Keratinocyte (primary cell): Measurements from ENCODE around the gene DDX28. TPM values are rescaled to one million over a fixed set of nuclear protein-coding genes. Genes with fewer than 3 reads are reported as not detected.

Source experiments
- DNase-seq: peaks from one replicate; pipeline ENCODE4 v3.0.0-alpha.2; 2011; ENCODE audit warnings: low read depth, missing footprints, low spot score
- FAIRE-seq: peaks from 2 replicates; lab custom pipeline; 2011; peaks lifted over from hg19 to GRCh38; lab: Jason Lieb, UNC
- H2AFZ ChIP-seq: 2 replicates; pipeline ENCODE4 v1.6.0; 2012; ENCODE audit warnings: low read length, control low read depth, inconsistent platforms; ENCODE audit not compliant: control insufficient read depth
- H3K27ac ChIP-seq: 2 replicates; pipeline ENCODE4 v1.5.1; 2011; ENCODE audit warnings: low read length; ENCODE audit not compliant: control insufficient read depth, insufficient read depth
- H3K27me3 ChIP-seq: 3 replicates; pipeline ENCODE4 v1.6.0; 2011; ENCODE audit warnings: low read length; ENCODE audit not compliant: control insufficient read depth, insufficient read depth; ENCODE audit errors: extremely low read depth
- H3K36me3 ChIP-seq, 2 experiments: 2 replicates in 1 of 2; 3 replicates in 1 of 2; pipeline ENCODE4 v1.5.1; 2011; ENCODE audit warnings: low read length in 2 of 2, mild to moderate bottlenecking in 1 of 2; ENCODE audit not compliant: control insufficient read depth in 2 of 2, insufficient read depth in 2 of 2; ENCODE audit errors: extremely low read depth in 1 of 2
- H3K4me1 ChIP-seq: 3 replicates; pipeline ENCODE4 v1.5.1; 2011; ENCODE audit warnings: low read length; ENCODE audit not compliant: control insufficient read depth, insufficient read depth; ENCODE audit errors: extremely low read depth
- H3K4me2 ChIP-seq: 3 replicates; pipeline ENCODE4 v1.6.0; 2011; ENCODE audit warnings: low read depth, low read length; ENCODE audit not compliant: control insufficient read depth, insufficient read depth; ENCODE audit errors: extremely low read depth
- H3K4me3 ChIP-seq, 3 experiments: fragments of 200-600 bp in 1 of 3; sonication (generic) in 1 of 3; 2 replicates in 2 of 3; 3 replicates in 1 of 3; pipeline ENCODE4 v1.5.1; 2011 to 2016; ENCODE audit warnings: low read length in 3 of 3, mild to moderate bottlenecking in 3 of 3, control low read depth in 2 of 3, inconsistent platforms in 1 of 3, low read depth in 1 of 3, mixed read lengths in 1 of 3, mixed run types in 1 of 3, moderate library complexity in 1 of 3; ENCODE audit not compliant: control insufficient read depth in 2 of 3, insufficient read depth in 2 of 3; ENCODE audit errors: extremely low read depth in 1 of 3
- H3K79me2 ChIP-seq: 2 replicates; pipeline ENCODE4 v1.6.0; 2012; ENCODE audit warnings: low read length; ENCODE audit not compliant: control insufficient read depth, insufficient read depth
- H3K9ac ChIP-seq: 3 replicates; pipeline ENCODE4 v1.6.0; 2011; ENCODE audit warnings: low read length; ENCODE audit not compliant: control insufficient read depth, insufficient read depth; ENCODE audit errors: extremely low read depth
- H3K9me1 ChIP-seq: 3 replicates; pipeline ENCODE4 v1.6.0; 2011; ENCODE audit warnings: low read length; ENCODE audit not compliant: control insufficient read depth, insufficient read depth; ENCODE audit errors: extremely low read depth
- H3K9me3 ChIP-seq: 2 replicates; pipeline ENCODE4 v1.5.1; 2012; ENCODE audit warnings: low read depth, low read length; ENCODE audit not compliant: control insufficient read depth
- H4K20me1 ChIP-seq: 3 replicates; pipeline ENCODE4 v1.6.0; 2011; ENCODE audit warnings: low read length; ENCODE audit not compliant: control insufficient read depth, insufficient read depth; ENCODE audit errors: extremely low read depth
- EZH2 ChIP-seq: IDR thresholded peaks from one replicate; pipeline ENCODE4 v1.6.1; 2012; ENCODE audit warnings: inconsistent platforms, mild to moderate bottlenecking, low read length, moderate library complexity
- dilution Hi-C: fragments of 300-500 bp; cut with MboI; formaldehyde crosslinking; loops from one replicate; pipeline ENCODE4 v1.7.0; 2020; ENCODE audit warnings: low sequenced_read_pairs; ENCODE audit not compliant: extremely low pct_ligation_motif_present
- polyA plus RNA-seq, 5 experiments: library from polyadenylated mRNA; depleted of rRNA in 3 of 5; stranded (reverse) in 3 of 5; stranded (forward) in 1 of 5; unstranded in 1 of 5; fragments of >200 nt; gene quantifications; 1 replicate in 1 of 5; 2 replicates in 3 of 5; 3 replicates in 1 of 5; pipeline versions ENCODE4 v1.2.1 to v1.2.3, GENCODE V29; 2011 to 2012; ENCODE audit warnings: missing spikeins in 2 of 5, low read depth in 1 of 5, low replicate concordance in 1 of 5
- TF ChIP-seq, protein P1 (sequence below), 3 experiments: IDR thresholded peaks in 1 of 3; conservative IDR thresholded peaks in 1 of 3; optimal IDR thresholded peaks in 1 of 3; 2 replicates in 2 of 3; 3 replicates in 1 of 3; pipeline versions ENCODE3 to v1.5.1; 2011; ENCODE audit warnings: low read length in 3 of 3, mild to moderate bottlenecking in 3 of 3, moderate library complexity in 2 of 3, control low read depth in 1 of 3, inconsistent platforms in 1 of 3; ENCODE audit not compliant: insufficient read depth in 2 of 3; ENCODE audit errors: extremely low read depth in 1 of 3

DDX28 gene
- polyA plus RNA-seq, 1 donor (not counting 4 experiments of a cell fraction or from before 2014, with no cell fraction given) = 12.8 TPM

DNA sequence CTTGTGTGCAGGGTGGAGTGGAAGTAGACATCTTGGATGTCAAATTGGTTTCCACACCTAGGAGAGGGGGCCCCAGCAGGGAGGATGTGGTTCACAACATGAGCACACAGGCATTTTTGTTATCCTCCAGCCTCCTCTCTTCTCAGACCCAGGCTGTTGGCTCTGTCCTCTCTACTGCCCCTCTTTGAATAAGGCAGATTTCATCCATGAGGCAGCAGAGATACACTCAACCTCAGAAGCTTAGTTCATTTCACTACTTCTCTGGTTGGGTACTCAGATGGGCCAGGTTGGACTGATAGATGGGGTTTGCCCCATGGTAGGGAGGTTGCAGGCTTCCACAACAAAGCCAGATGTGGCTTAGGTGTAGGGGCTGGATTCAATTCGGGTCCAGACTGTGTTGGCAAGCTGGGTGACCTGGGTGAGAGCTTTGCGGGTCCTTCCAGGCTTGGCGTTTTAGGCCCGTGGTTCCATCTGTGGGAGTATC, 39.9 kb upstream of the DDX28 start:
- no peak for FAIRE-seq
- no peaks in the 10 kb centered on the region for H3K9me1 ChIP-seq
- no peaks in the 10 kb centered on the region for H3K79me2 ChIP-seq
- H3K27ac ChIP-seq = no peak overlapping the region
- no peak overlapping the region for H3K4me2 ChIP-seq
- peaks cover 3% of the 10 kb centered on the region for H4K20me1 ChIP-seq
- dilution Hi-C loops = no loop called here
- H3K27me3 ChIP-seq = no peaks in the 10 kb centered on the region
- no peak overlapping the region for H2AFZ ChIP-seq
- no peak overlapping the region for H3K9ac ChIP-seq
- DNase-seq = no peak
- H3K4me3 ChIP-seq = no peak overlapping the region
- H3K4me1 ChIP-seq = peaks cover 13% of the 10 kb centered on the region
- H3K36me3 ChIP-seq = peaks cover 22 to 25% of the 10 kb centered on the region in 2 experiments
- TF ChIP-seq, protein P1, sequence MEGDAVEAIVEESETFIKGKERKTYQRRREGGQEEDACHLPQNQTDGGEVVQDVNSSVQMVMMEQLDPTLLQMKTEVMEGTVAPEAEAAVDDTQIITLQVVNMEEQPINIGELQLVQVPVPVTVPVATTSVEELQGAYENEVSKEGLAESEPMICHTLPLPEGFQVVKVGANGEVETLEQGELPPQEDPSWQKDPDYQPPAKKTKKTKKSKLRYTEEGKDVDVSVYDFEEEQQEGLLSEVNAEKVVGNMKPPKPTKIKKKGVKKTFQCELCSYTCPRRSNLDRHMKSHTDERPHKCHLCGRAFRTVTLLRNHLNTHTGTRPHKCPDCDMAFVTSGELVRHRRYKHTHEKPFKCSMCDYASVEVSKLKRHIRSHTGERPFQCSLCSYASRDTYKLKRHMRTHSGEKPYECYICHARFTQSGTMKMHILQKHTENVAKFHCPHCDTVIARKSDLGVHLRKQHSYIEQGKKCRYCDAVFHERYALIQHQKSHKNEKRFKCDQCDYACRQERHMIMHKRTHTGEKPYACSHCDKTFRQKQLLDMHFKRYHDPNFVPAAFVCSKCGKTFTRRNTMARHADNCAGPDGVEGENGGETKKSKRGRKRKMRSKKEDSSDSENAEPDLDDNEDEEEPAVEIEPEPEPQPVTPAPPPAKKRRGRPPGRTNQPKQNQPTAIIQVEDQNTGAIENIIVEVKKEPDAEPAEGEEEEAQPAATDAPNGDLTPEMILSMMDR (optimal IDR thresholded peaks at IDR 0.05 in 1 of 3, IDR thresholded peaks at IDR 0.05 in 1 of 3, conservative IDR thresholded peaks at IDR 0.05 in 1 of 3; ENCODE audit: extremely low read depth in 1 of 3, insufficient read depth in 2 of 3, low read length in 3 of 3) = no peak
- no peak for TF ChIP-seq EZH2
- H3K9me3 ChIP-seq = no peaks in the 10 kb centered on the region

DNA sequence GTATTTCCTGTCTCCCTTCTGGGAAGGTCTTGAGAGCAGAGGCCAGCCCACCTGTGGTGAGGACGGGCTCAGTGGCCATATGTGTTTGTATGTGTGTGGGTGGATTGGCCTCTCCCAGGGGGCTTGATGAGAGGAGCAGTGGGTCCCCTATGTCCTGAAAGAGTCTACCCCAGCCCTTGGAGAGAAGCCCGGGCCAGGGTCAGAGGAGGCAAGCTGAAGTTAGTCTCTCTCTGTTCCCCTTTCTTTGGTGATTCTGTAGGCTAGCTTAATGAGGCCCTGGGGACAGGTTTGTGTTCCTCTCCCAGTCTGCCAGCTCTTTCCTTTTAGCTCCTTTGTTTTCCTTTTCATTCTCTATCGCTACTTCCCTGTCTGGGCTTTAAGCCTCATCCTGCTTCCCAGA, 38.4 kb upstream of the DDX28 start:
- Histone ChIP-seq H3K4me3 (no peak overlapping the region), H3K9me1 (no peaks in the 10 kb centered on the region), H3K9me3 (no peaks in the 10 kb centered on the region), H3K27ac (no peak overlapping the region), H4K20me1 (peaks cover 3% of the 10 kb centered on the region), H3K36me3 (peaks cover 17 to 23% of the 10 kb centered on the region in 2 experiments), H3K79me2 (no peaks in the 10 kb centered on the region), H2AFZ (no peak overlapping the region), H3K9ac (no peak overlapping the region), H3K27me3 (no peaks in the 10 kb centered on the region), H3K4me1 (peaks cover 13% of the 10 kb centered on the region), H3K4me2 (no peak overlapping the region)
- dilution Hi-C loops = no loop called here
- DNase-seq (no peak), FAIRE-seq (no peak)
- TF ChIP-seq, protein P1 (optimal IDR thresholded peaks at IDR 0.05 in 1 of 3, IDR thresholded peaks at IDR 0.05 in 1 of 3, conservative IDR thresholded peaks at IDR 0.05 in 1 of 3; ENCODE audit: extremely low read depth in 1 of 3, insufficient read depth in 2 of 3, low read length in 3 of 3) = no peak
- TF ChIP-seq EZH2 = no peak
